WTC11 (cell line): ENCODE results near the gene TNP2. TPM values are rescaled to one million over a fixed set of nuclear protein-coding genes. Genes with fewer than 3 reads are reported as not detected.

Source experiments
- ATAC-seq: fragments of 200-7000 bp; cut with Tn5 transposase; 2 replicates; pipeline ENCODE4 v1.10.0; 2021; ENCODE audit warnings: mild to moderate bottlenecking, moderate library complexity
- Bru-seq: library from RNA; stranded (reverse); fragments of 400-500 nt; gene quantifications from one replicate; lab custom pipeline; 2021; lab: Mats Ljungman, UMichigan
- CTCF ChIA-PET: fragments of 300-600 bp; sonication (Branson Sonifier 250); formaldehyde crosslinking; loops from one replicate; lab custom pipeline; 2021; ENCODE audit warnings: antibody characterized with exemption; lab: Charles Lee
- POLR2A ChIA-PET: fragments of 350-600 bp; sonication (Branson Sonifier 250); formaldehyde crosslinking; loops from one replicate; lab custom pipeline; 2021; ENCODE audit warnings: antibody characterized with exemption; lab: Charles Lee
- DNase-seq: peaks from one replicate; pipeline ENCODE4 v3.0.0; 2021; ENCODE audit warnings: low spot score
- H3K27ac Mint-ChIP-seq: 2 replicates; pipeline ENCODE4 v1.8.0; 2021; ENCODE audit warnings: mixed read lengths
- H3K27me3 Mint-ChIP-seq: 2 replicates; pipeline ENCODE4 v1.8.0; 2021; ENCODE audit warnings: low read depth, mild to moderate bottlenecking, moderate library complexity, mixed read lengths
- H3K36me3 Mint-ChIP-seq: 2 replicates; pipeline ENCODE4 v1.8.0; 2021; ENCODE audit warnings: mixed read lengths
- H3K4me1 Mint-ChIP-seq: 2 replicates; pipeline ENCODE4 v1.8.0; 2022; ENCODE audit warnings: mixed read lengths
- H3K4me3 Mint-ChIP-seq: 2 replicates; pipeline ENCODE4 v1.8.0; 2021; ENCODE audit warnings: mild to moderate bottlenecking, moderate library complexity, mixed read lengths
- H3K9me3 Mint-ChIP-seq: 2 replicates; pipeline ENCODE4 v1.8.0; 2021; ENCODE audit warnings: mixed read lengths
- ATF3 ChIP-seq: sonication (generic); formaldehyde crosslinking; conservative IDR thresholded peaks from 2 replicates; pipeline ENCODE4 v1.8.1; 2022; ENCODE audit warnings: mild to moderate bottlenecking, missing genetic modification reagents
- FOXP1 ChIP-seq: sonication (generic); formaldehyde crosslinking; IDR thresholded peaks from 2 replicates; pipeline ENCODE4 v1.8.0; 2022; ENCODE audit warnings: missing genetic modification reagents, mild to moderate bottlenecking, moderate library complexity, borderline replicate concordance
- IRF2 ChIP-seq: sonication (generic); formaldehyde crosslinking; IDR thresholded peaks from 2 replicates; pipeline ENCODE4 v1.8.0; 2022; ENCODE audit warnings: low read depth, missing genetic modification reagents, borderline replicate concordance
- TEAD1 ChIP-seq: sonication (generic); formaldehyde crosslinking; IDR thresholded peaks from 2 replicates; pipeline ENCODE4 v1.8.0; 2022; ENCODE audit warnings: mild to moderate bottlenecking, missing genetic modification reagents
- ZBTB21 ChIP-seq: sonication (generic); formaldehyde crosslinking; IDR thresholded peaks from 2 replicates; pipeline ENCODE4 v1.8.1; 2023; ENCODE audit warnings: mild to moderate bottlenecking, missing genetic modification reagents, borderline replicate concordance
- ZMAT4 ChIP-seq: fragments of 250-450 bp; sonication (Bioruptor Pico); IDR thresholded peaks from 2 replicates; pipeline ENCODE4 v1.9.0; 2021; ENCODE audit warnings: mild to moderate bottlenecking
- ZNF121 ChIP-seq: sonication (generic); formaldehyde crosslinking; IDR thresholded peaks from 2 replicates; pipeline ENCODE4 v1.8.0; 2023; ENCODE audit warnings: missing genetic modification reagents
- ZNF219 ChIP-seq: sonication (generic); formaldehyde crosslinking; IDR thresholded peaks from 2 replicates; pipeline ENCODE4 v1.8.0; 2023; ENCODE audit warnings: missing genetic modification reagents, mild to moderate bottlenecking, borderline replicate concordance
- ZNF317 ChIP-seq: sonication (generic); formaldehyde crosslinking; IDR thresholded peaks from 2 replicates; pipeline ENCODE4 v1.8.1; 2023; ENCODE audit warnings: low read depth, mild to moderate bottlenecking, moderate library complexity, missing genetic modification reagents, borderline replicate concordance
- ZNF396 ChIP-seq: fragments of 250-450 bp; sonication (Bioruptor Pico); IDR thresholded peaks from 2 replicates; pipeline ENCODE4 v1.8.0; 2021; ENCODE audit warnings: mild to moderate bottlenecking, moderate library complexity, borderline replicate concordance
- ZNF423 ChIP-seq: fragments of 250-450 bp; sonication (Bioruptor Pico); IDR thresholded peaks from 2 replicates; pipeline ENCODE4 v2.1.2; 2022; ENCODE audit warnings: mild to moderate bottlenecking, moderate library complexity
- ZNF425 ChIP-seq: fragments of 250-450 bp; sonication (Bioruptor Pico); conservative IDR thresholded peaks from 2 replicates; pipeline ENCODE4 v1.9.0; 2021; ENCODE audit warnings: mild to moderate bottlenecking
- long read RNA-seq, 3 experiments: library from RNA in 1 of 3; library from capped mRNA in 1 of 3; library from polyadenylated mRNA in 1 of 3; unstranded in 2 of 3; stranded (forward) in 1 of 3; transcript quantifications; one replicate each; pipeline ENCODE4 v2.0.0, GENCODE V29; 2021
- total RNA-seq: library from RNA; stranded (reverse); gene quantifications from 3 replicates; pipeline ENCODE4 v1.2.3, GENCODE V29; 2021
- TF ChIP-seq, protein P1 (sequence below): sonication (generic); formaldehyde crosslinking; conservative IDR thresholded peaks from 2 replicates; pipeline ENCODE4 v1.8.1; 2023; ENCODE audit warnings: mild to moderate bottlenecking, low read depth, missing genetic modification reagents, moderate library complexity
- TF ChIP-seq, protein P2 (sequence below): fragments of 250-450 bp; sonication (Bioruptor Pico); IDR thresholded peaks from 2 replicates; pipeline ENCODE4 v1.9.0; 2021; ENCODE audit warnings: mild to moderate bottlenecking, borderline replicate concordance
- TF ChIP-seq, protein P3 (sequence below): fragments of 250-450 bp; sonication (Bioruptor Pico); IDR thresholded peaks from 2 replicates; pipeline ENCODE4 v2.1.2; 2022; ENCODE audit warnings: mild to moderate bottlenecking, moderate library complexity
- TF ChIP-seq, protein P4 (sequence below): sonication (generic); formaldehyde crosslinking; IDR thresholded peaks from 2 replicates; pipeline ENCODE4 v1.8.1; 2022; ENCODE audit warnings: mild to moderate bottlenecking, moderate library complexity, missing genetic modification reagents
- TF ChIP-seq, protein P5 (sequence below): sonication (generic); formaldehyde crosslinking; IDR thresholded peaks from 2 replicates; pipeline ENCODE4 v1.8.1; 2022; ENCODE audit warnings: missing genetic modification reagents, borderline replicate concordance
- TF ChIP-seq, protein P6 (sequence below): sonication (generic); formaldehyde crosslinking; IDR thresholded peaks from 2 replicates; pipeline ENCODE4 v1.8.1; 2022; ENCODE audit warnings: low read depth, missing genetic modification reagents, borderline replicate concordance

TNP2 gene
- total RNA-seq (not detected in 3 replicates), Bru-seq, nascent RNA (not detected)
- long read RNA-seq, experiment 1 = 0 reads
- long read RNA-seq, experiment 2 = 0 reads
- long read RNA-seq, experiment 3 = 0 reads

GRCh38 chr16:11268921-11269375 lies at the start of gene TNP2:
Gene TNP2, minus strand, starts transcription at chr16:11269325. Its CDS starts 63 bp downstream, at chr16:11269262.
- H3K4me1 Mint-ChIP-seq = peaks cover 7% of the 10 kb centered on the region
- ChIA-PET POLR2A (interaction anchor here (0.6 to 1.8 kb wide), 2 partner anchors 13 to 15 kb away, joined by 4 to 5 read pairs; partner anchors contain the start of gene SOCS1), CTCF (interaction anchor here (0.8 to 1.8 kb wide), 5 partner anchors 11 to 103 kb away, joined by 3 to 7 read pairs (median 3); no protein-coding TSS in a partner anchor)
- H3K27ac Mint-ChIP-seq = no peak within 1 kb of the TSS
- TF ChIP-seq ZNF121 (no peak), ZNF396 (no peak), ATF3 (CRISPR knock-in tag) (no peak), IRF2 (CRISPR knock-in tag) (no peak), ZBTB21 (CRISPR knock-in tag) (no peak), TEAD1 (no peak), ZNF317 (CRISPR knock-in tag) (no peak), ZNF425 (CRISPR knock-in tag) (no peak), ZNF423 (CRISPR knock-in tag) (no peak), ZNF219 (CRISPR knock-in tag) (no peak), ZMAT4 (CRISPR knock-in tag) (no peak), FOXP1 (CRISPR knock-in tag) (no peak)
- TF ChIP-seq, protein P1, sequence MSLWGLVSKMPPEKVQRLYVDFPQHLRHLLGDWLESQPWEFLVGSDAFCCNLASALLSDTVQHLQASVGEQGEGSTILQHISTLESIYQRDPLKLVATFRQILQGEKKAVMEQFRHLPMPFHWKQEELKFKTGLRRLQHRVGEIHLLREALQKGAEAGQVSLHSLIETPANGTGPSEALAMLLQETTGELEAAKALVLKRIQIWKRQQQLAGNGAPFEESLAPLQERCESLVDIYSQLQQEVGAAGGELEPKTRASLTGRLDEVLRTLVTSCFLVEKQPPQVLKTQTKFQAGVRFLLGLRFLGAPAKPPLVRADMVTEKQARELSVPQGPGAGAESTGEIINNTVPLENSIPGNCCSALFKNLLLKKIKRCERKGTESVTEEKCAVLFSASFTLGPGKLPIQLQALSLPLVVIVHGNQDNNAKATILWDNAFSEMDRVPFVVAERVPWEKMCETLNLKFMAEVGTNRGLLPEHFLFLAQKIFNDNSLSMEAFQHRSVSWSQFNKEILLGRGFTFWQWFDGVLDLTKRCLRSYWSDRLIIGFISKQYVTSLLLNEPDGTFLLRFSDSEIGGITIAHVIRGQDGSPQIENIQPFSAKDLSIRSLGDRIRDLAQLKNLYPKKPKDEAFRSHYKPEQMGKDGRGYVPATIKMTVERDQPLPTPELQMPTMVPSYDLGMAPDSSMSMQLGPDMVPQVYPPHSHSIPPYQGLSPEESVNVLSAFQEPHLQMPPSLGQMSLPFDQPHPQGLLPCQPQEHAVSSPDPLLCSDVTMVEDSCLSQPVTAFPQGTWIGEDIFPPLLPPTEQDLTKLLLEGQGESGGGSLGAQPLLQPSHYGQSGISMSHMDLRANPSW (CRISPR knock-in tag) = no peak
- TF ChIP-seq, protein P2, sequence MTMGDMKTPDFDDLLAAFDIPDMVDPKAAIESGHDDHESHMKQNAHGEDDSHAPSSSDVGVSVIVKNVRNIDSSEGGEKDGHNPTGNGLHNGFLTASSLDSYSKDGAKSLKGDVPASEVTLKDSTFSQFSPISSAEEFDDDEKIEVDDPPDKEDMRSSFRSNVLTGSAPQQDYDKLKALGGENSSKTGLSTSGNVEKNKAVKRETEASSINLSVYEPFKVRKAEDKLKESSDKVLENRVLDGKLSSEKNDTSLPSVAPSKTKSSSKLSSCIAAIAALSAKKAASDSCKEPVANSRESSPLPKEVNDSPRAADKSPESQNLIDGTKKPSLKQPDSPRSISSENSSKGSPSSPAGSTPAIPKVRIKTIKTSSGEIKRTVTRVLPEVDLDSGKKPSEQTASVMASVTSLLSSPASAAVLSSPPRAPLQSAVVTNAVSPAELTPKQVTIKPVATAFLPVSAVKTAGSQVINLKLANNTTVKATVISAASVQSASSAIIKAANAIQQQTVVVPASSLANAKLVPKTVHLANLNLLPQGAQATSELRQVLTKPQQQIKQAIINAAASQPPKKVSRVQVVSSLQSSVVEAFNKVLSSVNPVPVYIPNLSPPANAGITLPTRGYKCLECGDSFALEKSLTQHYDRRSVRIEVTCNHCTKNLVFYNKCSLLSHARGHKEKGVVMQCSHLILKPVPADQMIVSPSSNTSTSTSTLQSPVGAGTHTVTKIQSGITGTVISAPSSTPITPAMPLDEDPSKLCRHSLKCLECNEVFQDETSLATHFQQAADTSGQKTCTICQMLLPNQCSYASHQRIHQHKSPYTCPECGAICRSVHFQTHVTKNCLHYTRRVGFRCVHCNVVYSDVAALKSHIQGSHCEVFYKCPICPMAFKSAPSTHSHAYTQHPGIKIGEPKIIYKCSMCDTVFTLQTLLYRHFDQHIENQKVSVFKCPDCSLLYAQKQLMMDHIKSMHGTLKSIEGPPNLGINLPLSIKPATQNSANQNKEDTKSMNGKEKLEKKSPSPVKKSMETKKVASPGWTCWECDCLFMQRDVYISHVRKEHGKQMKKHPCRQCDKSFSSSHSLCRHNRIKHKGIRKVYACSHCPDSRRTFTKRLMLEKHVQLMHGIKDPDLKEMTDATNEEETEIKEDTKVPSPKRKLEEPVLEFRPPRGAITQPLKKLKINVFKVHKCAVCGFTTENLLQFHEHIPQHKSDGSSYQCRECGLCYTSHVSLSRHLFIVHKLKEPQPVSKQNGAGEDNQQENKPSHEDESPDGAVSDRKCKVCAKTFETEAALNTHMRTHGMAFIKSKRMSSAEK (CRISPR knock-in tag) = no peak
- TF ChIP-seq, protein P3, sequence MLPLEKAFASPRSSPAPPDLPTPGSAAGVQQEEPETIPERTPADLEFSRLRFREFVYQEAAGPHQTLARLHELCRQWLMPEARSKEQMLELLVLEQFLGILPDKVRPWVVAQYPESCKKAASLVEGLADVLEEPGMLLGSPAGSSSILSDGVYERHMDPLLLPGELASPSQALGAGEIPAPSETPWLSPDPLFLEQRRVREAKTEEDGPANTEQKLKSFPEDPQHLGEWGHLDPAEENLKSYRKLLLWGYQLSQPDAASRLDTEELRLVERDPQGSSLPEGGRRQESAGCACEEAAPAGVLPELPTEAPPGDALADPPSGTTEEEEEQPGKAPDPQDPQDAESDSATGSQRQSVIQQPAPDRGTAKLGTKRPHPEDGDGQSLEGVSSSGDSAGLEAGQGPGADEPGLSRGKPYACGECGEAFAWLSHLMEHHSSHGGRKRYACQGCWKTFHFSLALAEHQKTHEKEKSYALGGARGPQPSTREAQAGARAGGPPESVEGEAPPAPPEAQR = no peak
- TF ChIP-seq, protein P4, sequence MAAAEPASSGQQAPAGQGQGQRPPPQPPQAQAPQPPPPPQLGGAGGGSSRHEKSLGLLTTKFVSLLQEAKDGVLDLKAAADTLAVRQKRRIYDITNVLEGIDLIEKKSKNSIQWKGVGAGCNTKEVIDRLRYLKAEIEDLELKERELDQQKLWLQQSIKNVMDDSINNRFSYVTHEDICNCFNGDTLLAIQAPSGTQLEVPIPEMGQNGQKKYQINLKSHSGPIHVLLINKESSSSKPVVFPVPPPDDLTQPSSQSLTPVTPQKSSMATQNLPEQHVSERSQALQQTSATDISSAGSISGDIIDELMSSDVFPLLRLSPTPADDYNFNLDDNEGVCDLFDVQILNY (CRISPR knock-in tag) = no peak
- TF ChIP-seq, protein P5, sequence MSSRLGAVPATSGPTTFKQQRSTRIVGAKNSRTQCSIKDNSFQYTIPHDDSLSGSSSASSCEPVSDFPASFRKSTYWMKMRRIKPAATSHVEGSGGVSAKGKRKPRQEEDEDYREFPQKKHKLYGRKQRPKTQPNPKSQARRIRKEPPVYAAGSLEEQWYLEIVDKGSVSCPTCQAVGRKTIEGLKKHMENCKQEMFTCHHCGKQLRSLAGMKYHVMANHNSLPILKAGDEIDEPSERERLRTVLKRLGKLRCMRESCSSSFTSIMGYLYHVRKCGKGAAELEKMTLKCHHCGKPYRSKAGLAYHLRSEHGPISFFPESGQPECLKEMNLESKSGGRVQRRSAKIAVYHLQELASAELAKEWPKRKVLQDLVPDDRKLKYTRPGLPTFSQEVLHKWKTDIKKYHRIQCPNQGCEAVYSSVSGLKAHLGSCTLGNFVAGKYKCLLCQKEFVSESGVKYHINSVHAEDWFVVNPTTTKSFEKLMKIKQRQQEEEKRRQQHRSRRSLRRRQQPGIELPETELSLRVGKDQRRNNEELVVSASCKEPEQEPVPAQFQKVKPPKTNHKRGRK (CRISPR knock-in tag) = no peak
- TF ChIP-seq, protein P6, sequence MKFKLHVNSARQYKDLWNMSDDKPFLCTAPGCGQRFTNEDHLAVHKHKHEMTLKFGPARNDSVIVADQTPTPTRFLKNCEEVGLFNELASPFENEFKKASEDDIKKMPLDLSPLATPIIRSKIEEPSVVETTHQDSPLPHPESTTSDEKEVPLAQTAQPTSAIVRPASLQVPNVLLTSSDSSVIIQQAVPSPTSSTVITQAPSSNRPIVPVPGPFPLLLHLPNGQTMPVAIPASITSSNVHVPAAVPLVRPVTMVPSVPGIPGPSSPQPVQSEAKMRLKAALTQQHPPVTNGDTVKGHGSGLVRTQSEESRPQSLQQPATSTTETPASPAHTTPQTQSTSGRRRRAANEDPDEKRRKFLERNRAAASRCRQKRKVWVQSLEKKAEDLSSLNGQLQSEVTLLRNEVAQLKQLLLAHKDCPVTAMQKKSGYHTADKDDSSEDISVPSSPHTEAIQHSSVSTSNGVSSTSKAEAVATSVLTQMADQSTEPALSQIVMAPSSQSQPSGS (CRISPR knock-in tag) = no peak
- ATAC-seq (no peak), DNase-seq (no peak)
- H3K36me3 Mint-ChIP-seq = no peaks in the 10 kb centered on the region
- no peak within 1 kb of the TSS for H3K4me3 Mint-ChIP-seq
- no peaks in the 10 kb centered on the region; the same call in 1 of the 2 replicates for H3K27me3 Mint-ChIP-seq
- H3K9me3 Mint-ChIP-seq = no peaks in the 10 kb centered on the region
